GM13976 (cell line): ENCODE measurements around the gene NCAM1.

Experiments used
- DNase-seq: peaks from one replicate; pipeline ENCODE4 v3.0.0; 2012; ENCODE audit warnings: low spot score
- in situ Hi-C: fragments of 300-500 bp; cut with MboI; formaldehyde crosslinking; loops from one replicate; pipeline ENCODE4 v1.12.0; 2022; ENCODE audit warnings: low sequenced_read_pairs, mixed read lengths, inconsistent platforms; ENCODE audit not compliant: unreplicated experiment
- TF ChIP-seq, protein P1 (sequence below): IDR thresholded peaks from 2 replicates; pipeline ENCODE4 v1.5.1; 2012; ENCODE audit warnings: borderline replicate concordance, mild to moderate bottlenecking; ENCODE audit not compliant: insufficient read depth; ENCODE audit errors: extremely low read depth, missing control alignments, control extremely low read depth

Gene NCAM1

DNA sequence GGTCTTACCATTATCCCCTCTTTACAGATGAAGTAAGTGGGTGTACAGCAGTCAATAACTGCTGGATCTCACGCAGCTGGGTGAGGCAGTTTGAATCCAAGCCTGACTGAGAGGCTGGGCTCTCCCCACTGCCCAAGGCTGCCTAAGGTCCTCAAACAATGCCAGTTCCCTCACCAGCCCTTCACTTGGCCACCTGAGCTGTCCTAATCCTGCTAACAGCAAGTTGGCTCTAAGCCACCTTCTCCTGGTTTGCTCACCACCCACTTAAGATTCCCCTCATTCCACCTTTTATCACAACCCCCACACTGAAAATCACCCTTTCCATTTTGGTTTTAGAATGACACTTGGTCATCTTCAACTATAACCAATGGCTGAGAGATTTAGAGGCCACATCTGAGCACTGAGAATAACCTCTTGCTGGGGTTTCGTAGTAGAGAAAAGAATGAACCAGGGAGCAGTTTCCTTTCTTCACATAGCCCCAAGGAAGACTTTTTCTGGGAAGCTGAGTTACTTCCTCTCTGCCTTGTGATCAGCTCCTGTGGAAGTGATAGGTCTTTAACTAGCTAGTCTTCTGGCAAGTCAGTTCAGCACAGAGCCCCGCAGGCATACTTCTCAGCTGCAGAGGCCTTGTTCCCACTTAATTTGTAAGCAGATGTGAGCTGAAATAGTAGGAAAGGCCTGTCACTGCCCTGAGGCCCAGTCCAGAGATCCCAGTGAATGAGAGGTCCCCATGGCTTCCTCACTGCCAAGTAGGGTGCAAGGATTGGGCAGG is 295.4 kb downstream of the NCAM1 start:
- no peak for DNase-seq
- TF ChIP-seq, protein P1, sequence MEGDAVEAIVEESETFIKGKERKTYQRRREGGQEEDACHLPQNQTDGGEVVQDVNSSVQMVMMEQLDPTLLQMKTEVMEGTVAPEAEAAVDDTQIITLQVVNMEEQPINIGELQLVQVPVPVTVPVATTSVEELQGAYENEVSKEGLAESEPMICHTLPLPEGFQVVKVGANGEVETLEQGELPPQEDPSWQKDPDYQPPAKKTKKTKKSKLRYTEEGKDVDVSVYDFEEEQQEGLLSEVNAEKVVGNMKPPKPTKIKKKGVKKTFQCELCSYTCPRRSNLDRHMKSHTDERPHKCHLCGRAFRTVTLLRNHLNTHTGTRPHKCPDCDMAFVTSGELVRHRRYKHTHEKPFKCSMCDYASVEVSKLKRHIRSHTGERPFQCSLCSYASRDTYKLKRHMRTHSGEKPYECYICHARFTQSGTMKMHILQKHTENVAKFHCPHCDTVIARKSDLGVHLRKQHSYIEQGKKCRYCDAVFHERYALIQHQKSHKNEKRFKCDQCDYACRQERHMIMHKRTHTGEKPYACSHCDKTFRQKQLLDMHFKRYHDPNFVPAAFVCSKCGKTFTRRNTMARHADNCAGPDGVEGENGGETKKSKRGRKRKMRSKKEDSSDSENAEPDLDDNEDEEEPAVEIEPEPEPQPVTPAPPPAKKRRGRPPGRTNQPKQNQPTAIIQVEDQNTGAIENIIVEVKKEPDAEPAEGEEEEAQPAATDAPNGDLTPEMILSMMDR, result no peak
- in situ Hi-C loops, result no loop called here

DNA sequence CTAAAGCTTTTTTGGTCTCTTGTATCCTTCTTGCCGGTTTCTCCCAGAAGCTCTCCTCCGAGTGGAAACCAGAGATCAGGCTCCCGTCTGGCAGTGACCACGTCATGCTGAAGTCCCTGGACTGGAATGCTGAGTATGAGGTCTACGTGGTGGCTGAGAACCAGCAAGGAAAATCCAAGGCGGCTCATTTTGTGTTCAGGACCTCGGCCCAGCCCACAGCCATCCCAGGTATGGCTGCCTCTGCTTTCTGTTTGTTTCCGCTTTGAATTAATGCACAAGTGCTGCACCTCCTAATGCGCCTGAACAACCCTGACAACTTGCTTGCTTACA is 298.8 kb downstream of the NCAM1 start:
- in situ Hi-C loops, result no loop called here
- no peak for DNase-seq
- TF ChIP-seq, protein P1, result no peak

DNA sequence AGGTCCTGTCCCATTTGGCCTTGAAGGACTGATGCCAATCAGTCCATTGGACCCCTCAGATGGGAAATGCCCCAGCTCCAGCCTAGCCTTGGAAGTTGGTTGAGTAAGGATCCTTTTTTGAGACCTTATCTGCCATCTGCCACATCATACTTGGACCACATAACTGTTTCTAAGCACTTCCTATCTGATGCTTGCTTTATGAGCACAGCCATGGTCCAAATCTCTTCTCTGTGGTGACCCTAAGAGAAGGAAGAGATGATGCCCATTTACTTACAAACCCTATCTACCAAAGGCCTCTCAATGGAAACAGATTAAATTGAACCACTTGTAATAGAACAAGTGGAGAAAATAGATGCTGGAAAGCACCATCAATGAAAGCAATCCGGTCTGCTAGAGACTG is 299.3 kb downstream of the NCAM1 start:
- TF ChIP-seq, protein P1, result no peak
- in situ Hi-C loops, result no loop called here

DNA sequence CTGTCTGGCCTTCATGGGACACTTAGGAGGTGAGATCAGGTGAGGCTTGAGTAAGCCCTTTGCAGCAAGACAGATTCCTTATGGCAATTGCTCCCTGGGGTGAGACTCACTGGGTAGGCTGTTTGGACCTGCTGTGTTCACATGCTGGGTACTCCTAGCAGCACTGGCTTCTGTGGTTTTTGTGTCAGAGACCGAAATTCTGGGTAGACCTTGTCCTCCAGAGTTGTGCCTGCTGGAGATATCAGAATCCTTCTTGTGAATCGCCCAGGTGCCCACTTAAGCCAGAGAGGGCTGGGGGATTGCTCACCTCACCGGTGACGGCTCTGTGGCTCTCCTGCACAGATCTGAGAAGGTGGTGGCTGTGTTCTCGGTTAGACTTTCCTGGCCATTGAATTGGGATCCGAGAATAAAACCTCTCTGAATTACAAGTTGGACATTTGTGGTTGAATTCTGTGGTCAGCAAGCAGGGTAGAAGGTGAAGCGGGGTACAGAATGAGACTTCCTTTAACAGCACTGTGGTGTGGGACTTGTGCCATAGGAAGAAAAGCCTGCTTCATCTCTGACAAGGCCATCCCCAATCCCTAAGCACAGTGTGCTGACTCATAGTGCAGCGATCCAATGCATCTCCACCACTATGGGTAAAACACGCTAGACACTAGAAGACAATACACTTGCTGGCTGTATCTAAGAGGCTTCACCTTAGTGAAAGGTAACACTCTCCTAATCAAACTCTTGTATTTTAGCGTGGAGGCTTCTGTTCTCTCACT is 300.7 kb downstream of the NCAM1 start:
- no peak for DNase-seq
- in situ Hi-C loops, result no loop called here
- TF ChIP-seq, protein P1, result no peak

More for the DNA sequence above, 299.3 kb downstream of the NCAM1 start:
- no peak for DNase-seq

- no peak for DNase-seq
- in situ Hi-C loops, result no loop called here
- TF ChIP-seq, protein P1, result no peak
These were observed 301.4 kb downstream of the NCAM1 start for GRCh38 chr11:113262594-113262993.

DNA sequence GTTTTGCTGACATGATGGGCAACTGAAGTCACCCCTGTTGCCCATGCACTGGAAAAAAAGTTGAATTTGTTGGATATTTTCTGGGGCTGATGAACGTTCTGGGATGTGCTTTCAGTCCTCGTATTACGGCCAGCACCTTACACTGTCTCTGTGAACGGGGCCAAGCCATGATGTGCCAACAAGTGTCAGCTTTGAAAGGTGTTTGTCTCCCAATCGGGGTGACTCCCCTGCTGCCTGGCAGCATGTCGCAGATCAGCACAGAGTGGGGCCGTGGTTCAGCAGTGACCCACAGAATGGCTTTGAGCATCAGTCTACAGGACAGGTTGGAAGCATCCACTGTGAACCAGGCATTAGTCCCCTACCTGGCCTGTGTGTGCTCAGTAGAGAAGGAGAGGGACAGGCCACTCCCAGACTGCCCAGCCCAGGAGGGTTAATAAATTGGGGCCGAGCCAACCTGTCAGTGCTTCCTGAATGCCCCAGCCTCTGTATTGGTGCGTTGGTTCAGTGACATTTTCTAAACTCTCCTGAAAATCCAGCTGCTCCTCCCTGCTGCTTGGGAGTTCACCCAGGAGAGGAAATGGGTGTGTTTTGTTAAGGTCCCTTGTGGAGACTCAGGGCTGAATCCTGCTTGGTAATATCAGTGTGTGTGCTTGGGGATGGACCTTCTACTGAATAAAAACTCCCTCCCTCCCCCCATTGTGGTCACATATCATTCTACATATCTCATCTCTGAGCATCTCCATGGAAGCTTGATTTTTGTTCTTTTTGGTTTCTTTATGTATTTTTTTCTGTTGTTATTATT is 302.4 kb downstream of the NCAM1 start:
- TF ChIP-seq, protein P1, result no peak
- DNase-seq, result no peak
- in situ Hi-C loops, result no loop called here
